Neural cell (in vitro differentiated cells): ENCODE measurements around the gene ARPC1B. TPM values are rescaled to one million over a fixed set of nuclear protein-coding genes. Genes with fewer than 3 reads are reported as not detected.

Experiments
- H2AFZ ChIP-seq: fragments of 200-600, 300-800 bp; sonication (generic), shearing (Covaris generic); 2 replicates; pipeline ENCODE4 v1.6.0; 2014; ENCODE audit warnings: low read depth, mild to moderate bottlenecking, antibody characterized with exemption, low read length, moderate library complexity
- H3F3A ChIP-seq: fragments of 200-600 bp; shearing (Covaris generic); 2 replicates; pipeline ENCODE4 v1.6.1; 2016; ENCODE audit warnings: mild to moderate bottlenecking, moderate library complexity, mixed read lengths, antibody characterized with exemption, low read length; ENCODE audit not compliant: insufficient read depth, poor library complexity, severe bottlenecking
- H3K27ac ChIP-seq: fragments of 200-600, 300-800 bp; sonication (generic), shearing (Covaris generic); 2 replicates; pipeline ENCODE4 v1.5.1; 2014; ENCODE audit warnings: mild to moderate bottlenecking, low read length, moderate library complexity
- H3K27me3 ChIP-seq: fragments of 300-800, 200-600 bp; sonication (generic), shearing (Covaris generic); 2 replicates; pipeline ENCODE4 v1.6.0; 2014; ENCODE audit warnings: mild to moderate bottlenecking, low read depth, low read length, moderate library complexity; ENCODE audit not compliant: insufficient read depth
- H3K36me3 ChIP-seq: fragments of 300-800, 200-600 bp; sonication (generic), shearing (Covaris generic); 2 replicates; pipeline ENCODE4 v1.5.1; 2014; ENCODE audit warnings: mild to moderate bottlenecking, antibody characterized with exemption, low read length, moderate library complexity; ENCODE audit not compliant: insufficient read depth
- H3K4me2 ChIP-seq: fragments of 300-800, 200-600 bp; sonication (generic), shearing (Covaris generic); 2 replicates; pipeline ENCODE4 v1.6.0; 2014; ENCODE audit warnings: mild to moderate bottlenecking, low read length
- H3K4me3 ChIP-seq: fragments of 300-800, 200-600 bp; sonication (generic), shearing (Covaris generic); 2 replicates; pipeline ENCODE4 v1.5.1; 2014; ENCODE audit warnings: mild to moderate bottlenecking, low read length, moderate library complexity
- H3K79me2 ChIP-seq: fragments of 200-600 bp; shearing (Covaris generic); replicated peaks from 2 replicates; pipeline ENCODE4 v1.6.0; 2014; ENCODE audit warnings: mild to moderate bottlenecking, low read length, moderate library complexity; ENCODE audit not compliant: insufficient read depth
- H3K9ac ChIP-seq: fragments of 300-800, 200-600 bp; sonication (generic), shearing (Covaris generic); 2 replicates; pipeline ENCODE4 v1.6.1; 2016; ENCODE audit warnings: mild to moderate bottlenecking, low read length, mixed read lengths
- H3K9me2 ChIP-seq: fragments of 200-600 bp; shearing (Covaris generic); 2 replicates; pipeline ENCODE4 v1.6.1; 2016; ENCODE audit warnings: mild to moderate bottlenecking, low read length, mixed read lengths; ENCODE audit not compliant: insufficient read depth
- H3K9me3 ChIP-seq: fragments of 200-600, 300-800 bp; sonication (generic), shearing (Covaris generic); 2 replicates; pipeline ENCODE4 v1.6.1; 2016; ENCODE audit warnings: mild to moderate bottlenecking, mixed run types, low read length, moderate library complexity, mixed read lengths
- H4K20me1 ChIP-seq: fragments of 200-600 bp; shearing (Covaris generic); 2 replicates; pipeline ENCODE4 v1.6.1; 2016; ENCODE audit warnings: mild to moderate bottlenecking, mixed run types; ENCODE audit not compliant: insufficient read depth
- EP300 ChIP-seq: fragments of 450-650 bp; conservative IDR thresholded peaks from 2 replicates; pipeline ENCODE4 v1.6.1; 2014; ENCODE audit warnings: antibody characterized with exemption, mild to moderate bottlenecking, moderate library complexity; ENCODE audit not compliant: poor library complexity, severe bottlenecking
- EZH2 ChIP-seq: fragments of 200-600, 300-800 bp; shearing (Covaris generic), sonication (generic); IDR thresholded peaks from 2 replicates; pipeline ENCODE4 v1.6.1; 2014; ENCODE audit warnings: antibody characterized with exemption, low read length, borderline replicate concordance, mild to moderate bottlenecking; ENCODE audit not compliant: insufficient read depth, poor library complexity, severe bottlenecking
- MXI1 ChIP-seq: fragments of 450-650 bp; conservative IDR thresholded peaks from 2 replicates; pipeline ENCODE4 v1.6.1; 2014; ENCODE audit warnings: antibody characterized with exemption, mild to moderate bottlenecking; ENCODE audit not compliant: poor library complexity, severe bottlenecking
- POLR2AphosphoS5 ChIP-seq: IDR thresholded peaks from 2 replicates; pipeline ENCODE4 v1.6.1; 2012
- RAD21 ChIP-seq: fragments of 450-650 bp; conservative IDR thresholded peaks from 2 replicates; pipeline ENCODE4 v1.6.1; 2014; ENCODE audit warnings: antibody characterized with exemption, mild to moderate bottlenecking, moderate library complexity
- SMC3 ChIP-seq: fragments of 450-650 bp; conservative IDR thresholded peaks from 2 replicates; pipeline ENCODE4 v1.6.1; 2014; ENCODE audit warnings: antibody characterized with exemption, mild to moderate bottlenecking, moderate library complexity; ENCODE audit not compliant: poor library complexity
- TAF1 ChIP-seq: IDR thresholded peaks from 2 replicates; pipeline ENCODE4 v1.6.1; 2012; ENCODE audit warnings: low read depth
- polyA plus RNA-seq: library from polyadenylated mRNA; depleted of rRNA; stranded (reverse); fragments of >200 nt; gene quantifications from 2 replicates; pipeline ENCODE4 v1.2.3, GENCODE V29; 2014
- TF ChIP-seq, protein P1 (sequence below): IDR thresholded peaks from 2 replicates; pipeline ENCODE4 v1.6.1; 2012; ENCODE audit warnings: borderline replicate concordance
- TF ChIP-seq, protein P2 (sequence below): fragments of 450-650 bp; IDR thresholded peaks from 2 replicates; pipeline ENCODE4 v1.5.1; 2014; ENCODE audit warnings: antibody characterized with exemption, mild to moderate bottlenecking, moderate library complexity; ENCODE audit not compliant: poor library complexity, severe bottlenecking

Gene ARPC1B
- polyA plus RNA-seq, 1 donor from 2014 or later = 1.7 TPM

DNA sequence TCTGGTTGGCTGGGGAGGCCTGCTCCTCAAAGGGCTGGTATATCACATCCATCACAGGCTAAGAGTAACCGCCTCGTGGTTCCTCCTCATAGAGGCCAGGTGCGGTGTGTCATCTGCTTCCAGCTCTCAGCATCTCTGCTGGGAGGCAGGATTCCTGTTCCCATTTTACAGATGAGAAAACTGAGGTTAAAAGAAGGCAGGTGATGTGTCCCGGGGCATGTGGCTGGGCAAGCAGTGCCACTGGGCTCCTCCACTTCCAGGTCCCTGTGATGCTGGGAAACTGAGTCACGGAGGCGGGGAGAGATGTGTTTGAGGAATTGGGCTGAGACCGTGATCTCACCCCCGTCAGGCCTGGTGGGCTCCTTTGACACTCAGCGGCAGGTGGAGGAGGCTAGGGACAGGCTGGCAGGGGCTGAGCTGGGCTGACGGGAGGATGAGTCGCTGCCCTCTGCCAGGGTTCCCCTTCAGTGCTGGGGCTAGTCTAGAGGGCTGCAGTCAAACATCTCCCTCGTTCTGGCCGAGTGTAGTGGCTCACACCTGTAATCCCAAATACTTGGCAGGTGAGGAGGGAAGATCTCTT is 9.4 kb downstream of the ARPC1B start:
- no peaks in the 10 kb centered on the region for H3K27me3 ChIP-seq
- no peaks in the 10 kb centered on the region for H3K36me3 ChIP-seq
- no peak overlapping the region for H3K9ac ChIP-seq
- H2AFZ ChIP-seq = no peak overlapping the region
- no peaks in the 10 kb centered on the region for H3K79me2 ChIP-seq
- H3K27ac ChIP-seq = no peak overlapping the region
- no peaks in the 10 kb centered on the region for H3F3A ChIP-seq
- no peaks in the 10 kb centered on the region for H4K20me1 ChIP-seq
- no peaks in the 10 kb centered on the region for H3K9me3 ChIP-seq
- TF ChIP-seq SMC3 = no peak
- TF ChIP-seq RAD21 = no peak
- TF ChIP-seq MXI1 = no peak
- TF ChIP-seq, protein P1, sequence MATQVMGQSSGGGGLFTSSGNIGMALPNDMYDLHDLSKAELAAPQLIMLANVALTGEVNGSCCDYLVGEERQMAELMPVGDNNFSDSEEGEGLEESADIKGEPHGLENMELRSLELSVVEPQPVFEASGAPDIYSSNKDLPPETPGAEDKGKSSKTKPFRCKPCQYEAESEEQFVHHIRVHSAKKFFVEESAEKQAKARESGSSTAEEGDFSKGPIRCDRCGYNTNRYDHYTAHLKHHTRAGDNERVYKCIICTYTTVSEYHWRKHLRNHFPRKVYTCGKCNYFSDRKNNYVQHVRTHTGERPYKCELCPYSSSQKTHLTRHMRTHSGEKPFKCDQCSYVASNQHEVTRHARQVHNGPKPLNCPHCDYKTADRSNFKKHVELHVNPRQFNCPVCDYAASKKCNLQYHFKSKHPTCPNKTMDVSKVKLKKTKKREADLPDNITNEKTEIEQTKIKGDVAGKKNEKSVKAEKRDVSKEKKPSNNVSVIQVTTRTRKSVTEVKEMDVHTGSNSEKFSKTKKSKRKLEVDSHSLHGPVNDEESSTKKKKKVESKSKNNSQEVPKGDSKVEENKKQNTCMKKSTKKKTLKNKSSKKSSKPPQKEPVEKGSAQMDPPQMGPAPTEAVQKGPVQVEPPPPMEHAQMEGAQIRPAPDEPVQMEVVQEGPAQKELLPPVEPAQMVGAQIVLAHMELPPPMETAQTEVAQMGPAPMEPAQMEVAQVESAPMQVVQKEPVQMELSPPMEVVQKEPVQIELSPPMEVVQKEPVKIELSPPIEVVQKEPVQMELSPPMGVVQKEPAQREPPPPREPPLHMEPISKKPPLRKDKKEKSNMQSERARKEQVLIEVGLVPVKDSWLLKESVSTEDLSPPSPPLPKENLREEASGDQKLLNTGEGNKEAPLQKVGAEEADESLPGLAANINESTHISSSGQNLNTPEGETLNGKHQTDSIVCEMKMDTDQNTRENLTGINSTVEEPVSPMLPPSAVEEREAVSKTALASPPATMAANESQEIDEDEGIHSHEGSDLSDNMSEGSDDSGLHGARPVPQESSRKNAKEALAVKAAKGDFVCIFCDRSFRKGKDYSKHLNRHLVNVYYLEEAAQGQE = no peak
- TF ChIP-seq, protein P2, sequence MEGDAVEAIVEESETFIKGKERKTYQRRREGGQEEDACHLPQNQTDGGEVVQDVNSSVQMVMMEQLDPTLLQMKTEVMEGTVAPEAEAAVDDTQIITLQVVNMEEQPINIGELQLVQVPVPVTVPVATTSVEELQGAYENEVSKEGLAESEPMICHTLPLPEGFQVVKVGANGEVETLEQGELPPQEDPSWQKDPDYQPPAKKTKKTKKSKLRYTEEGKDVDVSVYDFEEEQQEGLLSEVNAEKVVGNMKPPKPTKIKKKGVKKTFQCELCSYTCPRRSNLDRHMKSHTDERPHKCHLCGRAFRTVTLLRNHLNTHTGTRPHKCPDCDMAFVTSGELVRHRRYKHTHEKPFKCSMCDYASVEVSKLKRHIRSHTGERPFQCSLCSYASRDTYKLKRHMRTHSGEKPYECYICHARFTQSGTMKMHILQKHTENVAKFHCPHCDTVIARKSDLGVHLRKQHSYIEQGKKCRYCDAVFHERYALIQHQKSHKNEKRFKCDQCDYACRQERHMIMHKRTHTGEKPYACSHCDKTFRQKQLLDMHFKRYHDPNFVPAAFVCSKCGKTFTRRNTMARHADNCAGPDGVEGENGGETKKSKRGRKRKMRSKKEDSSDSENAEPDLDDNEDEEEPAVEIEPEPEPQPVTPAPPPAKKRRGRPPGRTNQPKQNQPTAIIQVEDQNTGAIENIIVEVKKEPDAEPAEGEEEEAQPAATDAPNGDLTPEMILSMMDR = no peak
- TF ChIP-seq POLR2AphosphoS5 = no peak
- no peak for TF ChIP-seq EZH2
- TF ChIP-seq TAF1 = no peak
- no peak for TF ChIP-seq EP300
- H3K4me3 ChIP-seq = no peak overlapping the region
- no peaks in the 10 kb centered on the region for H3K9me2 ChIP-seq
- no peak overlapping the region for H3K4me2 ChIP-seq

DNA sequence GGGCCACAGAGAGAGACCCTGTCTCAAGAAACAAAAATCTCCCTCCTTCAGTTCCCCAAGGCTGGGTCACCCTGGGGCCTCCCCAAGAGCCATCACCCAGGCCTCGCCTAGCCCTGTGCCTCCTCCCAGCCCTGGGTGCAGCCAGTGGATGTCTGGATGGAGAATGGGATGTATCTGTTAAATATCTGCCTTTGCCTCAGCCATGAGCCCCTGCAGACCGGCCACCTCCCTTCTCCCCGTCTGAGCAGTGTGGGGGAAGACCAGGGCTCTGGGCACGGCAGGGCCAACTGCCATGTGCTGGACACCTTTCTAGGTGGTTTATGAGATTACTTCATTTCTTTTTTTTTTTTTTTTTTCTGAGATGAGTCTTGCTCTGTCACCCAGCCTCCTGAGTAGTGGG is 10.0 kb downstream of the ARPC1B start:
- Histone ChIP-seq H4K20me1 (no peaks in the 10 kb centered on the region), H3F3A (no peaks in the 10 kb centered on the region), H3K4me3 (no peak overlapping the region), H3K36me3 (no peaks in the 10 kb centered on the region), H3K27ac (no peak overlapping the region), H3K9ac (no peak overlapping the region), H3K9me2 (no peaks in the 10 kb centered on the region), H2AFZ (no peak overlapping the region), H3K9me3 (no peaks in the 10 kb centered on the region), H3K27me3 (no peaks in the 10 kb centered on the region), H3K79me2 (no peaks in the 10 kb centered on the region), H3K4me2 (no peak overlapping the region)
- TF ChIP-seq POLR2AphosphoS5 (no peak), TAF1 (no peak), RAD21 (no peak), MXI1 (no peak), SMC3 (no peak), EZH2 (no peak), EP300 (no peak)
- TF ChIP-seq, protein P2 = no peak
